OCI-LY7 (cell line): ENCODE results near the gene PDXP.

Experiments used
- CTCF ChIP-seq: fragments of 200-600 bp; sonication (generic); conservative IDR thresholded peaks from 2 replicates; pipeline ENCODE4 v1.5.1; 2014; ENCODE audit warnings: mild to moderate bottlenecking, antibody characterized with exemption, low read length, moderate library complexity, mixed read lengths
- EZH2phosphoT487 ChIP-seq: fragments of 200-600 bp; sonication (generic); IDR thresholded peaks from 2 replicates; pipeline ENCODE4 v1.6.1; 2018; ENCODE audit warnings: low read depth, borderline replicate concordance, mild to moderate bottlenecking, mixed run types, antibody characterized with exemption, low read length, moderate library complexity, mixed read lengths

GRCh38 chr22:37627545-37627944, 31.0 kb upstream of the PDXP start:
- TF ChIP-seq CTCF (no peak), EZH2phosphoT487 (no peak)
